Dermis microvascular lymphatic vessel endothelial cell (primary cell): ENCODE data around the gene GCLC. TPM values are rescaled to one million over a fixed set of nuclear protein-coding genes. Genes with fewer than 3 reads are reported as not detected.

Experiments used
- DNase-seq, 2 donors: peaks; one replicate each; pipeline versions ENCODE4 v3.0.0 to v3.0.0-alpha.2; 2010; ENCODE audit warnings: low read depth in 2 of 2
- total RNA-seq: library from RNA; depleted of rRNA; stranded (reverse); fragments of >200 nt; gene quantifications from 2 replicates; pipeline ENCODE4 v1.2.1, GENCODE V29; 2014

GCLC gene
- total RNA-seq, 1 donor from 2014 or later, result 19.0 TPM

- no peak for DNase-seq
Measured at GRCh38 chr6:53458105-53458866, 86.6 kb downstream of the GCLC start.

GRCh38 chr6:53456809-53457208, 88.1 kb downstream of the GCLC start:
- DNase-seq, result no peak

GRCh38 chr6:53455678-53456077, 89.2 kb downstream of the GCLC start:
- no peak for DNase-seq

- DNase-seq, result no peak
Measured at GRCh38 chr6:53451165-53451564, 93.7 kb downstream of the GCLC start.

GRCh38 chr6:53447865-53448264, 97.0 kb downstream of the GCLC start:
- no peak for DNase-seq

Other genes starting within 250 kb of the GCLC start
- gene ELOVL5, start 196.2 kb downstream of the GCLC start, total RNA-seq, result 76.3 and 83.2 TPM in 2 replicates
- gene KLHL31, start 120.7 kb upstream of the GCLC start, total RNA-seq, result 0.13 TPM in 2 replicates
- gene LRRC1, start 249.9 kb upstream of the GCLC start, total RNA-seq, result 40.2 and 59.9 TPM in 2 replicates